ENCODE results near the gene TBC1D5. TPM values are rescaled to one million over a fixed set of nuclear protein-coding genes. Genes with fewer than 3 reads are reported as not detected.

Gene TBC1D5
- total and polyA plus RNA-seq, 2 of the 8 experiments (the other 6 are each of a cell fraction or from before 2014, with no cell fraction given): 11.0 to 22.9 TPM

- no peak overlapping the region for H2BK15ac ChIP-seq (ENCODE audit: low read length)
- 89% methylated on average over 1 of the region's 1 CpG; no CpG with 5 or more reads in 1 of the 2 experiments for WGBS, 2 experiments (ENCODE audit: extremely low coverage in 1 of 2, insufficient coverage in 1 of 2, insufficient read length in 1 of 2, insufficient replicate concordance in 2 of 2, low coverage in 1 of 2, low lambda C conversion rate in 2 of 2, missing lambda C conversion rate in 1 of 2)
- TF ChIP-seq KDM5A (IDR thresholded peaks at IDR 0.05; ENCODE audit: low read length): no peak
- TF ChIP-seq RBBP5 (IDR thresholded peaks at IDR 0.05; ENCODE audit: borderline replicate concordance, low read depth, low read length): no peak
- no peak for TF ChIP-seq JUN (IDR thresholded peaks at IDR 0.05; ENCODE audit: low read depth, low read length)
- no peak for TF ChIP-seq HDAC6 (IDR thresholded peaks at IDR 0.05; ENCODE audit: low read depth, low read length)
- TF ChIP-seq RFX5 (IDR thresholded peaks at IDR 0.05; ENCODE audit: borderline replicate concordance, low read depth, low read length): no peak
- TF ChIP-seq KDM1A (IDR thresholded peaks at IDR 0.05; ENCODE audit: borderline replicate concordance, low read length): no peak
- no peak for TF ChIP-seq POU5F1 (IDR thresholded peaks at IDR 0.05; ENCODE audit: low read depth, low read length)
- no peak for TF ChIP-seq MAFK (IDR thresholded peaks at IDR 0.05; ENCODE audit: low read depth, low read length)
- TF ChIP-seq NANOG (IDR thresholded peaks at IDR 0.05; ENCODE audit: insufficient read depth, low read depth, low read length, poor library complexity, severe bottlenecking): no peak
- TF ChIP-seq RXRA (IDR thresholded peaks at IDR 0.05; ENCODE audit: insufficient read depth, low read depth, low read length): no peak
- no peak for TF ChIP-seq CHD2 (IDR thresholded peaks at IDR 0.05; ENCODE audit: low read length)
- no peak for TF ChIP-seq POLR2A (IDR thresholded peaks at IDR 0.05; ENCODE audit: control extremely low read depth in 1 of 2, low read depth in 2 of 2, low read length in 2 of 2)
- no peak for TF ChIP-seq CTCF (IDR thresholded peaks at IDR 0.05; ENCODE audit: control extremely low read depth in 1 of 3, insufficient read depth in 1 of 3, low read depth in 1 of 3, low read length in 3 of 3)
These were observed 13.4 kb upstream of the TBC1D5 start for GRCh38 chr3:17755836-17756235.

More at GRCh38 chr3:17755836-17756235, 13.4 kb upstream of the TBC1D5 start:
- no peak overlapping the region for H3K18ac ChIP-seq (ENCODE audit: extremely low read depth, low read length)
- H3K9ac ChIP-seq (replicated peaks in 1 of 4; ENCODE audit: extremely low read depth in 1 of 4, low read depth in 3 of 4, low read length in 3 of 4): no peak overlapping the region
- no peak overlapping the region for H2AFZ ChIP-seq (ENCODE audit: low read length)
- H2BK12ac ChIP-seq (ENCODE audit: low read depth, low read length): no peak overlapping the region
- ChIA-PET CTCF (ENCODE audit: partially characterized antibody) (interaction anchor here (0.8 to 1.5 kb wide), 2 partner anchors 42 to 85 kb away, joined by 3 to 4 read pairs; no protein-coding TSS in a partner anchor), POLR2A (ENCODE audit: partially characterized antibody) (interaction anchor here (1.4 kb wide), 1 partner anchor 10 kb away, joined by 5 read pairs; no protein-coding TSS in a partner anchor)
- no peaks in the 10 kb centered on the region for H3K79me2 ChIP-seq (ENCODE audit: control insufficient read depth in 1 of 2, insufficient read depth in 2 of 2, low read length in 2 of 2)
- H3K9me3 ChIP-seq (ENCODE audit: insufficient read depth in 2 of 2, low read depth in 1 of 2, low read length in 1 of 2): no peaks in the 10 kb centered on the region
- H4K8ac ChIP-seq (ENCODE audit: extremely low read depth, insufficient read depth, low read length): no peak overlapping the region
- H3K14ac ChIP-seq (ENCODE audit: insufficient read length): no peak overlapping the region
- H3K4me3 ChIP-seq (ENCODE audit: extremely low read depth in 1 of 4, insufficient read depth in 2 of 4, low read depth in 3 of 4, low read length in 4 of 4): no peak overlapping the region
- no peaks in the 10 kb centered on the region for H3K27me3 ChIP-seq (replicated peaks in 1 of 4; ENCODE audit: control insufficient read depth in 3 of 4, extremely low read depth in 1 of 4, insufficient read depth in 3 of 4, low read length in 3 of 4)
- H2BK120ac ChIP-seq (replicated peaks; ENCODE audit: low read depth, low read length): no peak overlapping the region
- no peak overlapping the region for H4K5ac ChIP-seq (ENCODE audit: insufficient read length, low read depth, low read length)
- no peaks in the 10 kb centered on the region for H4K20me1 ChIP-seq (replicated peaks in 1 of 2; ENCODE audit: control insufficient read depth in 1 of 2, insufficient read depth in 2 of 2, low read length in 2 of 2)
- H3K27ac ChIP-seq (ENCODE audit: low read depth, low read length): no peak overlapping the region
- H3K4me2 ChIP-seq (ENCODE audit: insufficient read depth in 1 of 2, low read depth in 2 of 2, low read length in 2 of 2): no peak overlapping the region
- DNase-seq (ENCODE audit: low read depth in 1 of 2, low spot score in 2 of 2) (no peak), FAIRE-seq (no peak)
- H3K23ac ChIP-seq (ENCODE audit: insufficient read length): no peak overlapping the region
- H3K4ac ChIP-seq (replicated peaks; ENCODE audit: insufficient read length, low read depth, low read length): no peak overlapping the region
- no peak overlapping the region for H2BK5ac ChIP-seq (ENCODE audit: low read depth, low read length)
- H3K56ac ChIP-seq (replicated peaks; ENCODE audit: insufficient read length, low read depth, low read length): no peak overlapping the region
- no peak overlapping the region for H2AK5ac ChIP-seq (ENCODE audit: low read depth, low read length)
- H4K91ac ChIP-seq (replicated peaks; ENCODE audit: insufficient read length, low read length): no peak overlapping the region
- H3K23me2 ChIP-seq (ENCODE audit: low read depth, low read length): no peaks in the 10 kb centered on the region
- no peaks in the 10 kb centered on the region for H3K79me1 ChIP-seq (ENCODE audit: low read depth, low read length)
- no peaks in the 10 kb centered on the region for H3K4me1 ChIP-seq (replicated peaks in 1 of 4; ENCODE audit: control insufficient read depth in 3 of 4, insufficient read depth in 4 of 4, low read length in 3 of 4)
- H3K36me3 ChIP-seq (ENCODE audit: control insufficient read depth in 2 of 4, insufficient read depth in 4 of 4, low read length in 3 of 4): no peaks in the 10 kb centered on the region
- no peak overlapping the region for H2BK20ac ChIP-seq (ENCODE audit: low read length)
